ENCODE measurements around the gene PRDX5. TPM values are rescaled to one million over a fixed set of nuclear protein-coding genes. Genes with fewer than 3 reads are reported as not detected.

PRDX5 gene
- total RNA-seq, 1 experiment from 2014 or later, result 206 TPM

GRCh38 chr11:64348383-64349024 lies 30.6 kb downstream of the PRDX5 start:
- intact Hi-C loops (cut with micrococcal nuclease; ENCODE audit: unreplicated experiment), result no loop called here
- Histone ChIP-seq H3K4me1 (ENCODE audit: insufficient read depth, low read length, poor library complexity, severe bottlenecking) (no peaks in the 10 kb centered on the region), H3K27ac (ENCODE audit: low read depth, low read length, poor library complexity, severe bottlenecking) (no peak overlapping the region), H3K9me3 (ENCODE audit: low read depth, low read length, poor library complexity, severe bottlenecking) (no peaks in the 10 kb centered on the region), H3K36me3 (ENCODE audit: insufficient read depth, low read length, poor library complexity, severe bottlenecking) (no peaks in the 10 kb centered on the region), H3K27me3 (replicated peaks; ENCODE audit: insufficient read depth, low read depth, low read length, poor library complexity) (no peaks in the 10 kb centered on the region), H3K4me3 (ENCODE audit: low read depth, low read length, poor library complexity, severe bottlenecking) (no peak overlapping the region)
- TF ChIP-seq EZH2 (IDR thresholded peaks at IDR 0.05; ENCODE audit: borderline replicate concordance, low read depth, low read length, poor library complexity, severe bottlenecking) (no peak), CTCF (conservative IDR thresholded peaks at IDR 0.05; ENCODE audit: low read depth, low read length) (no peak)
- CTCF ChIA-PET, result no interaction called here
- no peak for DNase-seq (ENCODE audit: low spot score)
- POLR2A ChIA-PET (ENCODE audit: low non-redundant PET), result interaction anchor here (0.6 to 0.7 kb wide), 3 partner anchors 92 to 1457 kb away, joined by 4 to 6 read pairs (median 5); no protein-coding TSS in a partner anchor
- BruUV-seq (replicated peaks), result no TSS peak

GRCh38 chr11:64349025-64349387 lies 31.1 kb downstream of the PRDX5 start:
- DNase-seq (ENCODE audit: low spot score), result no peak
- Histone ChIP-seq H3K4me3 (ENCODE audit: low read depth, low read length, poor library complexity, severe bottlenecking) (no peak overlapping the region), H3K4me1 (ENCODE audit: insufficient read depth, low read length, poor library complexity, severe bottlenecking) (no peaks in the 10 kb centered on the region), H3K27ac (ENCODE audit: low read depth, low read length, poor library complexity, severe bottlenecking) (no peak overlapping the region), H3K27me3 (replicated peaks; ENCODE audit: insufficient read depth, low read depth, low read length, poor library complexity) (no peaks in the 10 kb centered on the region), H3K9me3 (ENCODE audit: low read depth, low read length, poor library complexity, severe bottlenecking) (no peaks in the 10 kb centered on the region), H3K36me3 (ENCODE audit: insufficient read depth, low read length, poor library complexity, severe bottlenecking) (no peaks in the 10 kb centered on the region)
- POLR2A ChIA-PET (ENCODE audit: low non-redundant PET), result interaction anchor here (0.6 kb wide), 2 partner anchors 385 to 1458 kb away, joined by 5 to 6 read pairs; no protein-coding TSS in a partner anchor
- intact Hi-C loops (cut with micrococcal nuclease; ENCODE audit: unreplicated experiment), result no loop called here
- no TSS peak for BruUV-seq (replicated peaks)
- TF ChIP-seq EZH2 (IDR thresholded peaks at IDR 0.05; ENCODE audit: borderline replicate concordance, low read depth, low read length, poor library complexity, severe bottlenecking) (no peak), CTCF (conservative IDR thresholded peaks at IDR 0.05; ENCODE audit: low read depth, low read length) (no peak)
- CTCF ChIA-PET, result no interaction called here

GRCh38 chr11:64349404-64349803 lies 31.5 kb downstream of the PRDX5 start:
- no peaks in the 10 kb centered on the region for H3K9me3 ChIP-seq (ENCODE audit: low read depth, low read length, poor library complexity, severe bottlenecking)
- DNase-seq (ENCODE audit: low spot score), result no peak
- BruUV-seq (replicated peaks), result no TSS peak
- intact Hi-C loops (cut with micrococcal nuclease; ENCODE audit: unreplicated experiment), result no loop called here
- H3K27me3 ChIP-seq (replicated peaks; ENCODE audit: insufficient read depth, low read depth, low read length, poor library complexity), result no peaks in the 10 kb centered on the region
- ChIA-PET POLR2A (ENCODE audit: low non-redundant PET) (no interaction called here), CTCF (no interaction called here)
- no peaks in the 10 kb centered on the region for H3K4me1 ChIP-seq (ENCODE audit: insufficient read depth, low read length, poor library complexity, severe bottlenecking)
- TF ChIP-seq EZH2 (IDR thresholded peaks at IDR 0.05; ENCODE audit: borderline replicate concordance, low read depth, low read length, poor library complexity, severe bottlenecking) (no peak), CTCF (conservative IDR thresholded peaks at IDR 0.05; ENCODE audit: low read depth, low read length) (no peak)
- H3K4me3 ChIP-seq (ENCODE audit: low read depth, low read length, poor library complexity, severe bottlenecking), result no peak overlapping the region
- H3K36me3 ChIP-seq (ENCODE audit: insufficient read depth, low read length, poor library complexity, severe bottlenecking), result no peaks in the 10 kb centered on the region
- H3K27ac ChIP-seq (ENCODE audit: low read depth, low read length, poor library complexity, severe bottlenecking), result no peak overlapping the region
